Fibroblast of mammary gland (primary cell): ENCODE measurements around the gene ITGBL1.

Experiments
- DNase-seq: peaks from one replicate; pipeline ENCODE4 v3.0.0-alpha.2; 2010; ENCODE audit warnings: low read depth
- H3K4me3 ChIP-seq: 2 replicates; pipeline ENCODE4 v1.5.1; 2011; ENCODE audit warnings: low read depth, mild to moderate bottlenecking, low read length, moderate library complexity; ENCODE audit not compliant: control insufficient read depth
- CTCF ChIP-seq: conservative IDR thresholded peaks from 2 replicates; pipeline ENCODE4 v1.5.1; 2011; ENCODE audit warnings: low read depth, low read length, inconsistent platforms; ENCODE audit not compliant: control insufficient read depth, insufficient read depth

Gene ITGBL1

GRCh38 chr13:101545521-101545920 is 93.0 kb downstream of the ITGBL1 start:
- TF ChIP-seq CTCF: peak; percentile 30
- DNase-seq: no peak
- no peak overlapping the region for H3K4me3 ChIP-seq

- H3K4me3 ChIP-seq: no peak overlapping the region
These were observed 99.8 kb downstream of the ITGBL1 start for GRCh38 chr13:101552286-101552685.

GRCh38 chr13:101552786-101553185 is 100.3 kb downstream of the ITGBL1 start:
- DNase-seq: peak; percentile 77
- TF ChIP-seq CTCF: no peak
- no peak overlapping the region for H3K4me3 ChIP-seq

More at GRCh38 chr13:101552286-101552685, 99.8 kb downstream of the ITGBL1 start:
- TF ChIP-seq CTCF: no peak
- peak; percentile 35 for DNase-seq

- H3K4me3 ChIP-seq: no peak overlapping the region
- TF ChIP-seq CTCF: no peak
- peak; percentile 40 for DNase-seq
These were observed 102.1 kb downstream of the ITGBL1 start for GRCh38 chr13:101554420-101555125.

GRCh38 chr13:101555610-101556009 is 103.1 kb downstream of the ITGBL1 start:
- no peak for DNase-seq
- no peak for TF ChIP-seq CTCF

GRCh38 chr13:101556676-101557123 is 104.2 kb downstream of the ITGBL1 start:
- H3K4me3 ChIP-seq: no peak overlapping the region
- DNase-seq: peak; percentile 81
- TF ChIP-seq CTCF: no peak

More at GRCh38 chr13:101555610-101556009, 103.1 kb downstream of the ITGBL1 start:
- no peak overlapping the region for H3K4me3 ChIP-seq
